ENCODE data around the gene ADRA1B.

The ADRA1B gene

GRCh38 chr5:159880676-159881075 lies 35.6 kb upstream of the ADRA1B start:
- no peak overlapping the region for H3K4me3 ChIP-seq (ENCODE audit: low read depth, low read length)
- DNase-seq (ENCODE audit: low read depth), result no peak
- TF ChIP-seq MYC (IDR thresholded peaks at IDR 0.05; ENCODE audit: low read depth, low read length) (no peak), MAX (IDR thresholded peaks at IDR 0.05; ENCODE audit: low read depth, low read length) (no peak), POLR2A (IDR thresholded peaks at IDR 0.05; ENCODE audit: extremely low read depth, insufficient read length) (no peak)
- TF ChIP-seq, protein P1, sequence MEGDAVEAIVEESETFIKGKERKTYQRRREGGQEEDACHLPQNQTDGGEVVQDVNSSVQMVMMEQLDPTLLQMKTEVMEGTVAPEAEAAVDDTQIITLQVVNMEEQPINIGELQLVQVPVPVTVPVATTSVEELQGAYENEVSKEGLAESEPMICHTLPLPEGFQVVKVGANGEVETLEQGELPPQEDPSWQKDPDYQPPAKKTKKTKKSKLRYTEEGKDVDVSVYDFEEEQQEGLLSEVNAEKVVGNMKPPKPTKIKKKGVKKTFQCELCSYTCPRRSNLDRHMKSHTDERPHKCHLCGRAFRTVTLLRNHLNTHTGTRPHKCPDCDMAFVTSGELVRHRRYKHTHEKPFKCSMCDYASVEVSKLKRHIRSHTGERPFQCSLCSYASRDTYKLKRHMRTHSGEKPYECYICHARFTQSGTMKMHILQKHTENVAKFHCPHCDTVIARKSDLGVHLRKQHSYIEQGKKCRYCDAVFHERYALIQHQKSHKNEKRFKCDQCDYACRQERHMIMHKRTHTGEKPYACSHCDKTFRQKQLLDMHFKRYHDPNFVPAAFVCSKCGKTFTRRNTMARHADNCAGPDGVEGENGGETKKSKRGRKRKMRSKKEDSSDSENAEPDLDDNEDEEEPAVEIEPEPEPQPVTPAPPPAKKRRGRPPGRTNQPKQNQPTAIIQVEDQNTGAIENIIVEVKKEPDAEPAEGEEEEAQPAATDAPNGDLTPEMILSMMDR (IDR thresholded peaks at IDR 0.05; ENCODE audit: low read depth, low read length), result no peak

DNA sequence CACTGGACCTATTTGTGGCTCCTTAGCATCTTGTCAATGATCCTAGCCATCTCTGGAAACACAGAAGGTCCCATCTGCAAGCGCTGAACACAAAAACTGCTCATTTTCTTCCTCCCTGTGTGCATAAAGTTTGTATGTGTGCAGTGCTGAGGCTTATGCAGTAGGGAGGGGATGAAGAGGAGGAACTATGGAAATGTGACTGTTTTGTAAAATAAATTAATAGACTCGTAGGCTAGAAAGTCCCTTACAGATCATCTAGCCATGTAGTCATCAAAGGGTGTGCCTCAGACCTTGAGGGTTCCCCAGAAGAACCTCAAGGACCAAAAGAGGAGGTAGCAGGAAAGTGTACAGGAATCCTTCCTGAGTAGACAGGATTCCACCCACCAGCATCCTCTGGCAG lies 34.3 kb upstream of the ADRA1B start:
- no peak overlapping the region for H3K4me3 ChIP-seq (ENCODE audit: low read depth, low read length)
- DNase-seq (ENCODE audit: low read depth), result no peak
- TF ChIP-seq MAX (IDR thresholded peaks at IDR 0.05; ENCODE audit: low read depth, low read length), result no peak
- TF ChIP-seq, protein P1 (IDR thresholded peaks at IDR 0.05; ENCODE audit: low read depth, low read length), result no peak
- no peak for TF ChIP-seq POLR2A (IDR thresholded peaks at IDR 0.05; ENCODE audit: extremely low read depth, insufficient read length)
- no peak for TF ChIP-seq MYC (IDR thresholded peaks at IDR 0.05; ENCODE audit: low read depth, low read length)

DNA sequence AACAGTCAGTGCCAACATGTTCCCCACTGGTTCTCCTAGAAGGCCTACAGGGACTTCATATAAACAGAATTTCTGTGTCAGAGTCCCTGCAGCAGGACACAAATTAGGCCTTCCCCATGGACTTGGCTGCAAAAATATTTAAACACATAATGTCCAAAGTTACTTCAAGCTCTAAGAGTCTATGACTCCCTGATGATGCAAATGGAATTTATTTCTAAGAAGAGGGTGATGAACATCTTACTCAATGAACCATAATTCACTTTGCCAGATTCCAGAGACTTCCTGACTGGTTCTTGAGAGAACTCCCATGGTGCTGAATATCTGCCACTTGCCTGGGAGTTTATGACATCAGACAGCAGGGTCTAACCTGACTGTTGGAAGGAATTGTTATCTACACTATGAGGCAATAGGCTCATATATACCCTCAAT lies 32.7 kb upstream of the ADRA1B start:
- DNase-seq (ENCODE audit: low read depth), result no peak
- H3K4me3 ChIP-seq (ENCODE audit: low read depth, low read length), result no peak overlapping the region
- no peak for TF ChIP-seq POLR2A (IDR thresholded peaks at IDR 0.05; ENCODE audit: extremely low read depth, insufficient read length)
- TF ChIP-seq, protein P1 (IDR thresholded peaks at IDR 0.05; ENCODE audit: low read depth, low read length), result no peak
- TF ChIP-seq MYC (IDR thresholded peaks at IDR 0.05; ENCODE audit: low read depth, low read length), result no peak
- TF ChIP-seq MAX (IDR thresholded peaks at IDR 0.05; ENCODE audit: low read depth, low read length), result no peak

DNA sequence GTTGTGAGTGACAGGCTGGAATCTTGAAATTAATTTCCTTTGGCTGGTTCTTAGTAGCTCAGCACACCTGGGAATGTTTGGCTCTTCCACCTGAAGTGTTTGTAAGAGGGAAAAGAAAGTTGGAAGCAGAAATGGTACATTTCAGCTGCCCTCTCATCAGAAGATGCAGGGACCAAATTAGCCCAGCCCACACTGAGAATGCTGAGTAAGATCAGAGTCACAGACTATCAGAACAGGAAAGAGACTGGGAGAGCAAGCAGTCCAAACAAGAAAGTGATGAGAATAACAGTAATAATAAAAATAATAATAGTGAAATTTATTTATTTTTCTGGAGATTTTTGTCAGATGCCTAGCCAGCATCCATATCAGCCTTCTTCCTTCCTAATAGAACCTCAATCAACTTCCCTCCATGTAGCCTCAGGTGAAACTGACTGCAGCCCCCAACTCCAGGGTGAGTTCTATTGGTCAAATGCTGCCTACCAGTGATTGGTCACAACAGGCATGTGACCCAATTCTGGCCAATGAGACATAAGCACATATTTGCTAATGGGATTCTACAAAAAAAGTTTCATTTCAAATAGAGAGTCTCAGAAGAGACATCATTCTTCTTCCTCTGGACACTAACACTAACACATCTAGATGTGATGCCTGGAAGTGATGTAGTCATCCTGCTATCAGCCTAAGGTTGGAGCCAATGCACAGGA lies 31.2 kb upstream of the ADRA1B start:
- TF ChIP-seq MAX (IDR thresholded peaks at IDR 0.05; ENCODE audit: low read depth, low read length), result no peak
- TF ChIP-seq POLR2A (IDR thresholded peaks at IDR 0.05; ENCODE audit: extremely low read depth, insufficient read length), result no peak
- TF ChIP-seq, protein P1 (IDR thresholded peaks at IDR 0.05; ENCODE audit: low read depth, low read length), result no peak
- TF ChIP-seq MYC (IDR thresholded peaks at IDR 0.05; ENCODE audit: low read depth, low read length), result no peak
- no peak for DNase-seq (ENCODE audit: low read depth)
- H3K4me3 ChIP-seq (ENCODE audit: low read depth, low read length), result no peak overlapping the region

GRCh38 chr5:159886296-159886695 lies 30.0 kb upstream of the ADRA1B start:
- no peak for TF ChIP-seq POLR2A (IDR thresholded peaks at IDR 0.05; ENCODE audit: extremely low read depth, insufficient read length)
- no peak for TF ChIP-seq MYC (IDR thresholded peaks at IDR 0.05; ENCODE audit: low read depth, low read length)
- TF ChIP-seq, protein P1 (IDR thresholded peaks at IDR 0.05; ENCODE audit: low read depth, low read length), result no peak
- TF ChIP-seq MAX (IDR thresholded peaks at IDR 0.05; ENCODE audit: low read depth, low read length), result no peak
- H3K4me3 ChIP-seq (ENCODE audit: low read depth, low read length), result no peak overlapping the region
- no peak for DNase-seq (ENCODE audit: low read depth)

Measured in NB4 (cell line).